ENCODE data around the gene CMIP. TPM values are rescaled to one million over a fixed set of nuclear protein-coding genes. Genes with fewer than 3 reads are reported as not detected.

The CMIP gene
- total RNA-seq, 1 donor from 2014 or later, result 18.8 TPM

DNA sequence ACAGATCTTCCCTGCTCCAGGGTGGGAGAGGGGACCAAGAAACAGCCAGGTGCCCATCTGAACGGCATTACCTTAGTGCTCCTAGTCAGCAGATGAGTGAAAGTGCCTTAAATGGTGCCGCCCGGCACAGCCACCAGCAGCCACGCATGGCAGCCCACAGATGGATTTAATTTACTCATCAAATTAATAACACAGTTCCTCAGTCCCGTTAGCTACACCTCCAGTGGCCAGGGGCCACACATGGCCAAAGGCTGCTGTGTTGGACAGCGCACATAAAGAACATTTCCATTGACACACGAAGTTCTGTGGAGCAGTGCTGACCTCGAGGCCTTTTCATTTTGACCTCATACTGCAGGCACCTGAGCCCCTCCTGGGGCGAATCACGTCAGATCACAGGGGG, 166.3 kb downstream of the CMIP start:
- DNase-seq (ENCODE audit: low spot score in 2 of 2), result no peak
- FAIRE-seq, result no peak

DNA sequence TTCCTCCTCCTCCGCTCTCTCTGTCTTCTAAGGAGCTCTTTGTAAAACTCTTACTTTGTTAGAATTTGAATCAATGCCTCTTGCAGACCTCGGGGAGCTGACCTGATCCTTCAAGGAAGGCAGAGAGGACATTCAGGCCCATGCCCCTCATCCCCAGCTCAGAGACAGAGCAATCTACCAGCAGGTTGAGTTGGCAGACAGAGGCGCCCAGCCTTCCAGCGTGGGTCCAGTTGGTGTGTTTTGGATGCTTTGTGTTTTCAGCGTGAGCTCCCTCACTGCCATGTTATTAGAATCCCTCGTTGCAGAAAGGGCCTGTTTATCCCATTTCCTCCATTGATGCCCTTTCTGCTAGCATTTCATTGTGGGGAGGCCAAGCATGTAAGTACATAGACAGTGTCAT, 167.1 kb downstream of the CMIP start:
- DNase-seq (ENCODE audit: low spot score in 2 of 2) (no peak), FAIRE-seq (no peak)

DNA sequence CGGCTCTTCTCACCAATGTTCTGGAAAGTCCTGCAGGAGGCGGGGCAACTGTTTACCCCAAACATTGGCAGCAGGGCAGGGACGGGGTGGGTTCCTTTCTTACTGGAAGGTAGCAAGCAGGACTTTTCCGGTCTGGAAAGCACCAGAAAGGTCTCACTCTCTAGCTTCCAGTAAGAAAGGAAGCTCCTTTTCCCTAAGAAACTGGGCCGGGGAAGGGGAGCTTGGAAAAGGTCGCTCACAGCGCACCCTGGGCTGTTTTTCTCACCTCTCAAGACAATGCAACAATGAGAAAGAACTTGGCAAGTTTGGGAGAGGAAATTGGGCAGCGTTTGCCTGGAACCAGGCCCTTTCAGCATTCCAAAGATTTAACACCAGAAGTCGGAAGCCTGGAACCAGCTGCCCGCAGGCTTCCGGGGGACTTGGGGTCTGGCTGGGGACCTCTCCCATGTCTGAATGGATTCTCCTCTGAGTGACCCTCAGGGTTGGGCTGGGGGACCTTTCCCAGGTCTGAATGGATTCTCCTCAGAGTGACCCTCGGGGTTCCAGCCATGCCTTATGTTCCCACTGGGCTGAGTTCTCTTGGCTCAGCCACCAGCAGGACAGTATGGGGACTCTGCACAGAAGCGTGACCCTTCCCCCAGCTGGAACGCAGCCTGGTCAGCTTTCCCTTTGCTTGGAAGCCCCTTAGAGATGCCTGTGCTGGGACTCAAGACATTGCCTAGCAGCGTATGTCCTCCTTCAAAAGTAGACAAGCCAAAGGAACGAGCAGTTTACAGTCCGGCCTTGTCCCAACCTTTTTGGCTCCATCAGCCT, 167.9 kb downstream of the CMIP start:
- no peak for FAIRE-seq
- no peak for DNase-seq (ENCODE audit: low spot score in 2 of 2)

DNA sequence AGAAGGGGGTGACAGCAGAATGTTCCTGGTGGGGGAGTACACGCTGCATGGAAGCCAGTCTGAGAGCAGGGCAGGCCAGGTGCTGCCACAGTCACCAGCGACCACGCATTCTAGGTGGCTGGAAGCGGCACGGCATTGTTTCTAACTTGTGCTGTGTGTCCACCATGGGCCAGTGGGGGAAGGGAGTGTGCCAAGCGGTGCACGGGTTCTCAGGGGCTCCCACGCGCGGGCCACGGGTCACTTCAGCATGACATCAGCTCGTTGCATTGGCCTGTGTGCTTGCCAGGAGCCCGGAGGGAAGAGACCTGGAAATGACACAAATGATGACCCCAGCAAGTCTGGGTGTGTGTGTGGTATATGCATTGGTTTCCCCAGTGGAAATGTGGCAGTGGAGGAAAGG, 169.6 kb downstream of the CMIP start:
- FAIRE-seq (no peak), DNase-seq (ENCODE audit: low spot score in 2 of 2) (no peak)

DNA sequence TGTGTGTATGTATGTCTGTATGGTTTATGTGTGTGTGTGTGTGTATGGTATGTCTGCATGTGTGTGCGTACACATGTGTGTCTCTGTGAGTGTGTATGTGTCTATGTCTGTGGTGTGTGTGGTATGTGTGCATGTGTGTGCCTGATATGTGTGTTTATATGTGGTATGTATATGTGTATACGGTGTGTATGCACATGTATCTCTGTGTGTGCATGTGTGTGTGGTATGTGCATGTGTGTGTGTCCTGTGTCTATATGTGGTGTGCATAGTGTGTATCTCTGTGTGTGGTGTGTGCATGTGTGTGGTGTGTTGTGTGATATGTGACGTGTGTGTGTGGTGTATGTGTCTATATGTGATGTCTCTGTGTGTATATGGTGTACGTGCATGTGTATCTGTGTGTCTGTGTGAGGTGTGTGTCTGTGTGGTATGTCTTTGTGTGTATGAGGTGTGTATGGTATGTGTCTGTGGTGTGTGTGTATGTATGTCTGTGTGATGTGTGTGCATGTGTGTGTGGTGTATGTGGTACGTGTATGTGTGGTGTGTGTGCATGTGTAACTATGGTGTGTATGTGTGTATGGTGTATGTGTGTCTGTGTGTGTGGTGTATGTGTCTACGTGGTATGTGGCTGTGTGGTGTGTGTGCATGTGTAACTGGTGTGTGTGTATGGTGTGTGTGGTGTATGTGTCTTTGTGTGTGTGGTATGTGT, 170.2 kb downstream of the CMIP start:
- DNase-seq (ENCODE audit: low spot score in 2 of 2) (no peak), FAIRE-seq (no peak)

DNA sequence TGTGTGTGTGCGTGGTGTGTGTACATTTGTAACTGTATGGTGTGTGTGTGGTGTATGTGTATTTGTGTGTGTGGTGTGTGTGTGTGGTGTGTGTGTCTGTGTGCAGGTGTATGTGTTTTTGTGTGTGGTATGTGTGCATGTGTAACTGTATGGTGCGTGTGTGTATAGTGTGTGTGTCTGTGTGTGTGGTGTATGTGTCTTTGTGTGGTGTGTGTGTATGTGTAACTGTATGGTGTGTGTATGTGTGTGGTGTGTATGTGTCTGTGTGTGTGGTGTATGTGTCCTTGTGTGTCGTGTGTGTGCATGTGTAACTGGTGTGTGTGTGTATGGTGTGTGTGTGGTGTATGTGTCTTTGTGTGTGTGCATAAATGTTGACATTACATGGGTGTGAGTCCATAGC, 170.8 kb downstream of the CMIP start:
- DNase-seq (ENCODE audit: low spot score in 2 of 2), result no peak
- FAIRE-seq, result no peak

DNA sequence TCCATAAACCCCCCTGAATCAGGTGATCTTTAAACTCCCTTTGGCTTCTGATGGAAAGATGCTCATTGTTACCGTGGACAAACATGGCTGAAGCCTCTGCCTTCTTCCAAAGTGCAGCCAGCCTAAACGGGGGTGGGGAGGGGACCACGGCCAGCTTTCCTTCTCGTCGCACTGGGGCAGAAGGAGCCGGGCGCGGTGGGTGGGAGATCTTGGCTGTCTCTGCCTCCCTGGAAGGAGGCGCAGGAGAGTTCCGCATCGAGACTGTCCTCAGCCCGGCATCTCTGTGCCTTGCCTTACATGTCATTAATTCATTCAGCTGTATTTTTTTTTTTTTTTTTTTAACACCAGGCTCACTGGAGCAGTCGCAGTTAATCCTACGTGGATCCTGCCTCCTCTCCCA, 171.2 kb downstream of the CMIP start:
- no peak for DNase-seq (ENCODE audit: low spot score in 2 of 2)
- FAIRE-seq, result no peak

DNA sequence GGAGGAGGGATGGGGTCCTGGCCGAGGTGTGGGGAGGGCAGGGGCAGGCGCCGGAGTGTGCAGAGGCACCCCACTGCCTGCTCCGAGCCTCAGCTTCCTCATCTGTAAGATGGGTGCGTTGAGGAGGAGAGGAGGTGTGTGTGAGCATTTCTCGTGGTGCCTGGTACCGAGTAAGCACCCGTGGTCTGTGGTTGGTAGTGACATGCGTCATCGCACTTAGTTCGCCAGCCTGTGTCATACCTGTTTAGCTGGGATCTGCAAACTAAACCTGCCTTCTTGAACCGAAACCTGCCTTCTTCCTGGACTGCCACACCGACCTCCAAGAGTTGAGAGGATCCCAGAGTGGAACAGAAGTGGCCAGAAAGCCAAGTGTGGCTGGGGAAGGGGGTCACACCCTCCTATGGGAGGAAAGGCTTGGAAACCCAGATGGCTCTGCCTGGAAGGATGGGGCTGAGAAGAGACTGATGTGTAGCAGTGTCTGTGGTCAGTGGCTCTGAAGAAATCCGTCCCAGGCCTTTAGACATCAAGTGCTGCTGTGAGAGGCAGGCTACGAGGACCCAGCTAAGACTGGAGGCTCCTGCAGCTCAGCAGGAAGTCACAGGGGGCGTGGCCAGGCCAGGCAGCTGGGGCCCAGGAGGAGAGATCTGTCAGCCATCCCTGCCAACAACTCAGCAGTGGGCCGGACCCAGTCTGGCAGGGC, 171.9 kb downstream of the CMIP start:
- FAIRE-seq, result no peak
- DNase-seq (ENCODE audit: low spot score in 2 of 2), result peak in 1 of 2 donors; percentile 69

DNA sequence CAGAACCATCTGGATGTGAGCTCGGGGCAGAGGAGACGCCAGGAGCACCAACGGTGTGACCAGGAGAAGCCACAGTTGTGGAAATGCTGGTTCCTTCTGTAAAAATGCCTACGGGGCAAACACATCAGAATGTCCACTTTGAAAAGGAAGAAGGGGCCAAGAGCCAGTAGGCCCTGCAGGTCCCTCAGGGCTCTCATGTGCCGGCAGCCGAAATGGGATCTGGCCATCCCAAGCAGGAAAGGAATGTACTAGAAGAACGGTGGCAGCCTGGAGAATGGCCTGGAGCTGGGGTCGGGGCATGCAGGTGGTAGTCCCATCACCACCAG, 172.4 kb downstream of the CMIP start:
- DNase-seq (ENCODE audit: low spot score in 2 of 2) (no peak), FAIRE-seq (no peak)

DNA sequence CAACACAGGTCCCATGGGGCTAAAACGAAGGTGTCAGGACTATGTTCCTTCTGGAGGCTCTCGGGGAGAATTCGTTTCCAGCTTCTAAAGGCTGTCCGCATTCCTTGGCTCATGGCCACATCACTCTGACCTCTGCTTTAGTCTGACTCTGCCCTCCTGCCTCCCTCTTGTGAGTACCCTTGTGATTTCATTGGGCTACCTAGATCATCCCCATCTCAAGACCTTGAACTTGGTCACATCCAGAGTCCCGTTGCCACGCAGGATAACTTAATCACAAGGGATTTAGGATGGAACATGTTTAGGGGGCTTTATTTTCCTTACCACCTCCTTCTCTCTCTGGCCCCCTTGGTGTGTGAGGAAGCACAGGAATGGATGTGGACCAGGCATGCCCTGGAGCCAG, 173.6 kb downstream of the CMIP start:
- DNase-seq (ENCODE audit: low spot score in 2 of 2), result no peak
- no peak for FAIRE-seq

DNA sequence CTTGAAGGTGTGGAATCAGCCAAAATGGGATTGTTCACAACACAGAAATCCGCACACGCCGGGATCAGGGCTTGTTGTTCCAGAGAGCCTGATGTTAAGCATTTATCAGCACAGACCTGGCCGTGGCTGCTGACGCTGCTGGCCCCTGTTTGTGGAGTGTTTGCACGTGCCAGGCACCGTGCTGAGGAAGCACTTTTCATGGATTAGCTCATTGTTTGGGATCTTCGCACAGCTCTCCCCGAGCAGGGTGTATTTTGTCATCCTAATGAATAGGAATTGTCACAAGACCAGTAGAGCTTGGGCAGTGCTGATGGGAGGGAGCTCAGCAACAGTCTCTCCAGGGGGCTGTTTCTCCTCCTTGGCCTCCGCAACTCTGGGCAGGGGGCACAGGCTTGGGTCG, 174.1 kb downstream of the CMIP start:
- DNase-seq (ENCODE audit: low spot score in 2 of 2) (peak; percentile 47 to 61), FAIRE-seq (no peak)

DNA sequence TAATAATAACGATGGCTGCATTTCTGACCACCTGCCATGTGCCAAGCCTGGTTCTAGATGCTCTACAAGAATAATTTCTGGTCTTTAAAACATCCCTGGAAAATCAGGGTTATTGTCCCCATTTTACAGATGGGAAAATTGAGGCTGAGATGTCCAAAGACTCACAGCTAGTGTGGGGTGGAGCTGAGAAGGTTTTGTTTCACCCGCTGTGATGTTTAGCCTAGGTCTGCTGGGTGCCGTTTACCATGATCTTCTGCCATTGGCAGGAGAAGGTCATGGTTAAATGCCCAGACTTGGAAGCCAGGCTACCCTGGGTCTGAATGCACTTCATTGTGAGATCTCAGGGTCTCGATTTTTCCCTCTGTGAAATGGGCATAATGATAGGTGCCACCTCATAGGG, 175.4 kb downstream of the CMIP start:
- FAIRE-seq, result no peak
- DNase-seq (ENCODE audit: low spot score in 2 of 2), result no peak

DNA sequence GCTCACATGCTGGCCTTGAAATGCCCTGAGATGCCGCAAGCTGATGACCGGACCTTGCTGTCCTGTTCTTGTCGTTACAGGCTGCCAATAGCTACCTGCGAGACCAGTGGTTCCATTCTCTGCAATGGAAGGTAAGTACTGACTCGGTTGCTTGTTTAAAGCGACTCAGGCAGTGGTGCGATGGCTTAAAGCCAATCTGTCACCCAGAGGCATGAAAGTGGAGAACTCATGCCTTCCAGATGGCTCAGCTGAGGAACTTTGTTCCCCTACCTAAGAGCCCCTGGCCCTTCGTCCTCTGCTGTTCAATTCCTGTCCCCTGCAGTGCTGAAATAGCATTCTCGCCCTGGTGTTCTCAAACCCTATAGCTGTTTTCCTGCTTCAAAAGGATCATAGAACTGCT, 176.2 kb downstream of the CMIP start:
- no peak for FAIRE-seq
- no peak for DNase-seq (ENCODE audit: low spot score in 2 of 2)

DNA sequence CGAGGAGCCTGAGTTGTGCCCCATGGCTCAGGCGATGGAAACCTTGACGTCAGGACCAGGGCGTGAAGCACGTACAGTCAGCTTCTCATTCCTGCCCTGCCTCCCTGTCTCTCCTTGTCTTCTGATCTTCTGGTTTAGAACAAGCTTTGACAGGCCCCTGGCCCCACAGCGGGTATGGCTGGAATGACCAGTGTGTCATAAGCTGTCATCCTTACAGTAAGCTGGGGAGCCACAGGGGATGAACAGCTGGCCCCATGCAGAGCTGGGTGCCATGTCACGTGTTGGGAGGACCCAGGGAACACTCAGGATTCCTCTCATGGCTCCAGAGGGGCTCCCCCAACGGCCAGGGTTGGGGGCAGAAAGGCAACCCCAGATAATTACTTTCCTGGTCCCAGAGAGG, 176.9 kb downstream of the CMIP start:
- FAIRE-seq (no peak), DNase-seq (ENCODE audit: low spot score in 2 of 2) (no peak)

DNA sequence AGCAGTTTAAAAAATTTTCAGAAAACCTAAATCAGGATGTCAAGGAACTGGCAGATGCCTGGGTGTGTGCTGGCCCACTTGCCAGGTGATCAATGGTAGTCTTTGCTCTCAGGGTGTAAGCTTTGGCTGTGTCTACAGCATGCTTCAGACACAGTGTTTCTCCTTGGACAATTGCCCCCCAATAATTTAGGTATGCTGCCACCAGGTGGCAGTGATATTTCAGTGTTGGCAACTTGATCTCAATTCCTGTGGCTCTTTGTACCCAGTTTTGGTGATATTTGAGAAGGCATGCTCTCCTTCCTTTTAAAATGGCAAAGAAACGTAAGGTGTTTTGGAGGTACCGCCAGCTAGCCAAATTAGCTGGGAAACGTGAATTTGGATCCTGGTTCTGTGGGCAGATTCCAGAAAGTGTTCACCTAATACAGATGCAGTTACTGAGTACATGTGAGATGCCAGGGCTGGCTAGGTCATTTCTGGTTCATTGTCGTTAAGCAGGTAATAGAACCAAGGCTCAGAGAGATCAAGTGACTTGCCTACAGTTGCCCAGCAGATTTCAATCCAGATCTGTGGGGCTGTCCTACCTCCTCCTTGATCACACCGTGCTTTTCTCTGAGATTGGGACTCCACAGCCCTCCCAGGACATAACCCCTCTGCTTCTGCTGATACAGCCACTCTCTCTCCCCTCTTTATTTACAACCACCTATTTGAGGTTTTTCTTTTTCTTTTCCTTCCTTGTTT, 178.9 kb downstream of the CMIP start:
- FAIRE-seq, result no peak
- peak in 1 of 2 donors; percentile 44 for DNase-seq (ENCODE audit: low spot score in 2 of 2)

DNA sequence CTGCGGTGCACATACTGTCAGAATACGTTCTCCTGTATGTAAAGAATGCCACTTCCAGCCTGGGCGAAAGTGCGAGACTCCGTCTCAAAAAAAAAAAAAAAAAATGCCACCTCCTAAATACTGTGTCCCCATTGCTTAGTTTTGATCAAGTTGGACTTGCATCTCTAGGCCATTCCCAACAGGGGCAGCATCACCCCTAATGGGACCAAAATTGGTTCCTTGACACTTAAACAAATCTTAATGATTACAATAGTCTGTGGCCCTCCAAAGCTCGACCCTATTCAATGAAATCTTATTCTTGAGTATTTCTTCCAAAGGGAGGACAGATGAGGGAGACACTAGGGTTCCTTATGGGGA, 179.8 kb downstream of the CMIP start:
- FAIRE-seq (no peak), DNase-seq (ENCODE audit: low spot score in 2 of 2) (no peak)

DNA sequence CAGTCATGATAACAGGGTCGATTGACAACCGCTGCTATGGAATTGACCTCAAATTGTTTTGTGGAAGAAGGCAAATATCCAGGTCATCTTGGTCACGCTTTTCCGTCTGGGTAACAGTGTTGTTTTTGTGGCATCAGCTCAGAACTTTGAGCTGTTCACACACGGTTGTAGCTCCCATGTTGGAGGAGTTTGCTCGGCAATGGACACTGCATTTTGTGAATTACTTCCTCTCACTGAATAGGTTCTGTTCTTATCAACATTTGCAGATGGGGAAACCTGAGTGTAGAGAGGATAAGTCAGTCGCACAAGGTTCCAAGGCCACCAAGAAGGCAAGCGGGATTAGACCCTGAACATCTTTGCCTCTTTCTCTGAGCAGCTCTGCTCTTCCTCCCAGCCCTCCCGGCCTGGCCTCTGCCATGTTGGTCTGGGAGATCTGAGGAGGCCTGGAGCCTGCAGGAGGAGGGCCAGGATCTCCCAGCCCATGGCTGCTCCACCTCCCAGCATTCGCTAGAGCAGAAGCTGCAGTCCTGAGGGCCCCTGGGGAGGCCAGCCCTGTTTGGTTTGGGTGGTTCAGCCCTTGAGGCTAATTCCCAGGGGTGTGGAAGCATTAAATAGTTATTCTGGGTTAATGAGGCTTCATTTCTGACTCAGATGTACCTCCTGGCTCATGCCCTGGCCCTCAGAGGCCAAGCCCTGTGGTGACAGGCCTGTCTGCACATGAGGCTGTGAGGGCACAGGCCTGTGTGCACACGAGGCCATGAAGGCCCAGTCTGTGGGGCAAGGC, 180.3 kb downstream of the CMIP start:
- no peak for FAIRE-seq
- no peak for DNase-seq (ENCODE audit: low spot score in 2 of 2)

DNA sequence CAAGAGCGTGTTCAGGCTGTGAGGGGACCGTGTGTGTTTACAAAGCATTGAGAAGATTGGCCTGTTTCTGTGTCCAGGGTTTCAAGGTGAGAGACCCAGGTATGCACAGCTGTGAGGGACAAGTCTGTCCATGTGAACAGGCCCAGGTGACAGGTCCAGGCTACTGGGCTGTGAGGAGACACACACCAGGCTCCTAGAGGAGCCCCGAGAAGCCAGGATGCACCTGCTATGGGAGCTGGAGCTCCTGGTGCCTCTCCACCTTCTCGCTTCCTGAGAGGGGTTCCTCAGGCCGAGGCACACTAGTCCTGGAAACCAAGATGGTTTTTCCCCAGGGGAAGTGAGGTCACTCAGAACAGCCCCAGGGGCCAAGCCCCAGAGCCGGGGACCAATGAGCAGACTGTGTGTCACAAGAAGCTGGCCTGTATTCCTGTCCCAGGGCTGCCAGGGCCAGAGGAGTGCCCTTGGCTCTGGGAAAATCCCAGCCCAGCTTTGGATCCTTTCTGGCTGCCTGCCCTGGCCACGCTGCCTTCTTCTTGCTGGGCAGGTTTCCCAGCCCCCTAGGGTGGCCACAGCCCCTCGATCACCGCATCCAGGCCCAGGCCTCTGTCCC, 181.0 kb downstream of the CMIP start:
- DNase-seq (ENCODE audit: low spot score in 2 of 2) (no peak), FAIRE-seq (no peak)

DNA sequence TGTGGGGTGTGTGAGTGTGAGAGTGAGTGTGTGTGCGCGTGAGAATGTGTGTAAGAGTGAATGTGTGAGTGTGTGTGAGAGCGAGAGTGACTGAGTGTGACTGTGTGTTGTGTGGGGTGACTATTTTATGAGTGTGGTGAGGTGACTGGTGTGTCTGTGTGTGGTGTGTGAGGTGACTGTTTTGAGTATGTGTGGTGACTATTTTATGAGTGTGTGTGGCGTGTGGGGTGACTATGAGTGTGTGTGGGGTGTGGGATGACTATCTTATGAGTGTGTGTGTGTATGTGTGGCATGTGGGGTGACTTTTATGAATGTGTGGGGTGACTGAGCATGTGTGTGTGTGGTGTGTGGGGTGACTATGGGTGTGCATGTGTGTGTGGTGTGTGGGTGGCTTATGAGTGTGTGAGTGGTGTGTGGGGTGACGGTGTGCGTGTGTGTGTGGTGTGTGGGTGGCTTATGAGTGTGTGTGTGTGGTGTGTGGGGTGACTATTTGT, 181.6 kb downstream of the CMIP start:
- FAIRE-seq (no peak), DNase-seq (ENCODE audit: low spot score in 2 of 2) (no peak)

DNA sequence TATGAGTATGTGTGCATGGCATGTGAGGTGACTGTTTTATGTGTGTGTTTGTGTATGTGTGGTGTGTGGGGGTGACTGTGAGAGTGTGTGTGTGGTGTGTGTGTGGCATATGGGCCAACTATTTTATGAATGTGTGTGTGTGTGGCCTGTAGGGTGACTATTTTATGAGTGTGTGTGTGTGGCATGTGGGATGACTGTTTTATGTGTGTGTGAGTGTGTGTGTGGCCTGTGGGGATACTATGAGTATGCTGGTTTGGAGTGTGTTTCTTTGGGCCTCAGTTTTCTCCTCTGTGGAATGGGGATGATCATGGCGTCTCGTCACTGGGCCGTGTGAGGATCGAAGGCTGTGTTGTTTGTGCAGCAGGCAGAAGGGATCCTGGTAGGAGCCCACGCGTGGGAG, 182.4 kb downstream of the CMIP start:
- FAIRE-seq (no peak), DNase-seq (ENCODE audit: low spot score in 2 of 2) (no peak)
